IMR-90 (cell line): ENCODE data around the gene ARPC5L. TPM values are rescaled to one million over a fixed set of nuclear protein-coding genes. Genes with fewer than 3 reads are reported as not detected.
A peak's percentile ranks its signal among the peaks of the same experiment; 100 is the strongest.

Experiments
- ATAC-seq: fragments of 200-7000 bp; cut with Tn5 transposase; 2 replicates; pipeline ENCODE4 v1.9.1; 2020; ENCODE audit warnings: low read depth, mild to moderate bottlenecking, moderate library complexity
- BruUV-seq: library from RNA; stranded (reverse); fragments of 400-500 nt; replicated peaks from 2 replicates; lab custom pipeline; 2021; lab: Mats Ljungman, UMichigan
- CTCF ChIA-PET: fragments of 300-600 bp; formaldehyde crosslinking; extraction: SDS; loops from one replicate; lab custom pipeline; 2021; ENCODE audit warnings: antibody characterized with exemption; lab: Yijun Ruan, JAX
- POLR2A ChIA-PET: fragments of 300-600 bp; sonication (Branson Sonifier 250); formaldehyde crosslinking; loops from one replicate; lab custom pipeline; 2022; ENCODE audit warnings: antibody characterized with exemption; ENCODE audit not compliant: unreplicated experiment; lab: Charles Lee
- DNase-seq: peaks from one replicate; pipeline ENCODE4 v3.0.0; 2013
- H2AFZ ChIP-seq: replicated peaks from 2 replicates; pipeline ENCODE3; 2013; ENCODE audit warnings: low read length, mild to moderate bottlenecking; ENCODE audit not compliant: poor library complexity
- H2AK5ac ChIP-seq: 2 replicates; pipeline ENCODE4 v1.6.1; 2013; ENCODE audit warnings: low read depth, low read length, inconsistent platforms
- H2AK9ac ChIP-seq: replicated peaks from 2 replicates; pipeline ENCODE3; 2013; ENCODE audit warnings: mild to moderate bottlenecking, low read depth, low read length, moderate library complexity; ENCODE audit not compliant: poor library complexity
- H2BK120ac ChIP-seq: 2 replicates; pipeline ENCODE4 v1.6.1; 2013; ENCODE audit warnings: low read depth, low read length, inconsistent platforms
- H2BK15ac ChIP-seq: 3 replicates; pipeline ENCODE4 v1.6.1; 2013; ENCODE audit warnings: low read depth, low read length, inconsistent platforms
- H2BK20ac ChIP-seq: 2 replicates; pipeline ENCODE4 v1.6.1; 2013; ENCODE audit warnings: low read depth, mild to moderate bottlenecking, inconsistent platforms, low read length, moderate library complexity
- H2BK5ac ChIP-seq: 2 replicates; pipeline ENCODE4 v1.6.1; 2013; ENCODE audit warnings: mild to moderate bottlenecking, low read depth, low read length, inconsistent platforms; ENCODE audit not compliant: poor library complexity, severe bottlenecking
- H3K14ac ChIP-seq: replicated peaks from 2 replicates; pipeline ENCODE4 v1.6.1; 2013; ENCODE audit warnings: low read depth, low read length, inconsistent platforms
- H3K18ac ChIP-seq: 2 replicates; pipeline ENCODE4 v1.6.1; 2013; ENCODE audit warnings: low read depth, low read length, control low read depth
- H3K23ac ChIP-seq: 2 replicates; pipeline ENCODE4 v1.6.1; 2013; ENCODE audit warnings: low read depth, low read length, inconsistent platforms
- H3K27ac ChIP-seq: 2 replicates; pipeline ENCODE4 v1.5.1; 2013; ENCODE audit warnings: mild to moderate bottlenecking, control low read depth, low read length; ENCODE audit not compliant: insufficient read depth
- H3K27me3 ChIP-seq: 2 replicates; pipeline ENCODE4 v1.6.1; 2013; ENCODE audit warnings: low read length; ENCODE audit not compliant: control insufficient read depth, insufficient read depth
- H3K36me3 ChIP-seq: 2 replicates; pipeline ENCODE4 v1.6.1; 2013; ENCODE audit warnings: low read length, mixed read lengths; ENCODE audit not compliant: control insufficient read depth, insufficient read depth
- H3K4ac ChIP-seq: 2 replicates; pipeline ENCODE4 v1.6.1; 2013; ENCODE audit warnings: low read depth, low read length, inconsistent platforms
- H3K4me1 ChIP-seq: 2 replicates; pipeline ENCODE4 v1.6.1; 2013; ENCODE audit warnings: low read length, mixed read lengths; ENCODE audit not compliant: control insufficient read depth, insufficient read depth
- H3K4me2 ChIP-seq: 2 replicates; pipeline ENCODE4 v1.6.1; 2013; ENCODE audit warnings: low read depth, mild to moderate bottlenecking, control low read depth, low read length, moderate library complexity
- H3K4me3 ChIP-seq: 2 replicates; pipeline ENCODE4 v1.5.1; 2013; ENCODE audit warnings: low read depth, mild to moderate bottlenecking, control low read depth, low read length, moderate library complexity; ENCODE audit not compliant: insufficient read depth
- H3K56ac ChIP-seq: 2 replicates; pipeline ENCODE4 v1.6.1; 2013; ENCODE audit warnings: low read length, inconsistent platforms; ENCODE audit not compliant: insufficient read depth; ENCODE audit errors: extremely low read depth
- H3K79me1 ChIP-seq, 2 experiments: 2 replicates each; pipeline ENCODE4 v1.6.1; 2013; ENCODE audit warnings: low read length in 2 of 2, inconsistent platforms in 1 of 2, low read depth in 1 of 2
- H3K9ac ChIP-seq: 2 replicates; pipeline ENCODE4 v1.6.1; 2013; ENCODE audit warnings: low read depth, low read length, control low read depth
- H3K9me1 ChIP-seq: 2 replicates; pipeline ENCODE4 v1.6.1; 2013; ENCODE audit warnings: low read length, inconsistent platforms; ENCODE audit not compliant: insufficient read depth
- H3K9me3 ChIP-seq: 2 replicates; pipeline ENCODE4 v1.6.1; 2013; ENCODE audit warnings: low read length; ENCODE audit not compliant: control insufficient read depth, insufficient read depth
- H4K20me1 ChIP-seq: 2 replicates; pipeline ENCODE4 v1.6.1; 2013; ENCODE audit warnings: low read length, inconsistent platforms; ENCODE audit not compliant: insufficient read depth
- H4K5ac ChIP-seq: 2 replicates; pipeline ENCODE4 v1.6.1; 2013; ENCODE audit warnings: mild to moderate bottlenecking, low read depth, low read length, control low read depth
- H4K8ac ChIP-seq, 2 experiments: 2 replicates each; pipeline ENCODE4 v1.6.1; 2013; ENCODE audit warnings: low read depth in 2 of 2, low read length in 2 of 2, control low read depth in 1 of 2, inconsistent platforms in 1 of 2
- H4K91ac ChIP-seq: 2 replicates; pipeline ENCODE4 v1.6.1; 2013; ENCODE audit warnings: low read depth, low read length, inconsistent platforms; ENCODE audit not compliant: insufficient read depth
- WGBS, 2 experiments: methylation state at CpG; one replicate each; pipeline versions ENCODE4 v1.1.5 to v1.1.7; 2013; ENCODE audit warnings: missing lambda C conversion rate in 2 of 2; ENCODE audit not compliant: insufficient read length in 1 of 2; ENCODE audit errors: extremely low coverage in 2 of 2; 5-methylcytosine and 5-hydroxymethylcytosine counted together
- dilution Hi-C: fragments of 300-500 bp; cut with HindIII; formaldehyde crosslinking; loops from one replicate; pipeline ENCODE4 v1.14.3; 2018; ENCODE audit warnings: low sequenced_read_pairs; ENCODE audit not compliant: unreplicated experiment
- in situ Hi-C: fragments of 300-500 bp; cut with MboI; formaldehyde crosslinking; loops from 3 replicates; pipeline ENCODE4 v1.14.3; 2019; ENCODE audit warnings: low sequenced_read_pairs, inconsistent platforms, mixed read lengths
- intact Hi-C: fragments of 100-400 bp; cut with micrococcal nuclease; formaldehyde crosslinking; loops from 2 replicates; pipeline ENCODE4 v1.10.0; 2022
- polyA plus RNA-seq, 3 experiments: library from polyadenylated mRNA; depleted of rRNA; stranded (reverse); fragments of >200 nt; gene quantifications; 2 replicates each; pipeline ENCODE4 v1.2.3, GENCODE V29; 2012; ENCODE audit warnings: low replicate concordance in 1 of 3
- total RNA-seq: library from RNA; depleted of rRNA; stranded (reverse); fragments of >200 nt; gene quantifications from 2 replicates; pipeline ENCODE4 v1.2.3, GENCODE V29; 2012
- TF ChIP-seq, protein P1 (sequence below): fragments of 150-350 bp; IDR thresholded peaks from 2 replicates; pipeline ENCODE4 v1.6.1; 2017; ENCODE audit warnings: mild to moderate bottlenecking, antibody characterized with exemption, low read length, low read depth

Gene ARPC5L
- total and polyA plus RNA-seq, 2 of the 4 experiments (the other 2 are of a cell fraction) = 11.1 to 53.8 TPM

DNA sequence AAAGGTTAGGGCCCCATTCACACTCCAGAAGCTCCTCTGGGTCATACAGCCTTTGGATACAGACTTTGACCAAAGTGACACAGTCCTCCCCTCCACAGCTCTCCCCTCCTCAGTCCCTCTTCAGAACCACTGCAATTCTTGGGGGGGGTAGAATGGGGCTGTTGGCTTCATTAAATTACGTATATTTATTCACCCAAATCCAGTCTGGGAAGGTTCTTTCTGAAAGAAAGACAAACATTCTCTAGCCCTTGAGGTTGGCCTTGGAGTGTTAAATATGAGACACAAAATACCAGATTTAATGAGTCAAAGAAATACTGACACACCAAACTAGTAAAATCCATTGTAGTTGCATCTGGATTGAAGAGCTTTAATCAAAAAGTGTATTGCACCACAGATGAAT, 16.1 kb downstream of the ARPC5L start:
- Histone ChIP-seq H2BK120ac (no peak overlapping the region), H2BK15ac (no peak overlapping the region), H3K4me3 (no peak overlapping the region), H3K18ac (no peak overlapping the region), H4K8ac (no peak overlapping the region), H2AFZ (no peak overlapping the region), H3K23ac (no peak overlapping the region), H2AK9ac (no peak overlapping the region), H3K36me3 (peaks cover 73% of the 10 kb centered on the region), H2AK5ac (no peak overlapping the region), H4K20me1 (peaks cover 40% of the 10 kb centered on the region), H3K9ac (no peak overlapping the region), H4K91ac (no peak overlapping the region), H4K5ac (no peak overlapping the region), H3K79me1 (peaks cover 22 to 39% of the 10 kb centered on the region in 2 experiments), H2BK20ac (no peak overlapping the region), H3K56ac (no peak overlapping the region), H3K27me3 (no peaks in the 10 kb centered on the region), H3K4ac (no peak overlapping the region), H3K14ac (no peak overlapping the region), H3K9me1 (peaks cover 9% of the 10 kb centered on the region; the same call in 1 of the 2 replicates), H2BK5ac (no peak overlapping the region), H3K4me2 (no peak overlapping the region), H3K4me1 (peaks cover 2% of the 10 kb centered on the region; the same call in 1 of the 2 replicates), H3K27ac (no peak overlapping the region), H3K9me3 (no peaks in the 10 kb centered on the region)
- dilution Hi-C loops = no loop called here
- ATAC-seq (peak; percentile 13), DNase-seq (no peak)
- CTCF ChIA-PET = interaction anchor here (2.0 kb wide), 1 partner anchor 16 kb away, joined by 5 read pairs; no protein-coding TSS in a partner anchor
- no TSS peak for BruUV-seq
- POLR2A ChIA-PET = interaction anchor here (0.5 to 0.6 kb wide), 2 partner anchors 46 to 50 kb away, joined by 3 to 5 read pairs; no protein-coding TSS in a partner anchor
- WGBS, 2 experiments = no CpG with 5 or more reads among the region's 1 CpG
- in situ Hi-C loops = no loop called here
- intact Hi-C loops = no loop called here
- TF ChIP-seq, protein P1, sequence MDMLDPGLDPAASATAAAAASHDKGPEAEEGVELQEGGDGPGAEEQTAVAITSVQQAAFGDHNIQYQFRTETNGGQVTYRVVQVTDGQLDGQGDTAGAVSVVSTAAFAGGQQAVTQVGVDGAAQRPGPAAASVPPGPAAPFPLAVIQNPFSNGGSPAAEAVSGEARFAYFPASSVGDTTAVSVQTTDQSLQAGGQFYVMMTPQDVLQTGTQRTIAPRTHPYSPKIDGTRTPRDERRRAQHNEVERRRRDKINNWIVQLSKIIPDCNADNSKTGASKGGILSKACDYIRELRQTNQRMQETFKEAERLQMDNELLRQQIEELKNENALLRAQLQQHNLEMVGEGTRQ = no peak
